Endodermal cell (in vitro differentiated cells): Measurements from ENCODE around the gene LEKR1. TPM values are rescaled to one million over a fixed set of nuclear protein-coding genes. Genes with fewer than 3 reads are reported as not detected.

Source experiments
- DNase-seq: peaks from one replicate; pipeline ENCODE4 v3.0.0-alpha.2; 2017
- H3K27ac ChIP-seq: 2 replicates; pipeline ENCODE4 v1.5.1; 2013; ENCODE audit warnings: mild to moderate bottlenecking, low read depth, low read length, moderate library complexity
- H3K27me3 ChIP-seq: 2 replicates; pipeline ENCODE4 v1.6.1; 2013; ENCODE audit warnings: mild to moderate bottlenecking, low read length, moderate library complexity; ENCODE audit not compliant: insufficient read depth, control insufficient read depth, poor library complexity, severe bottlenecking
- H3K36me3 ChIP-seq: 2 replicates; pipeline ENCODE4 v1.7.0; 2013; ENCODE audit warnings: mild to moderate bottlenecking, low read length, moderate library complexity; ENCODE audit not compliant: control insufficient read depth, insufficient read depth
- H3K4me1 ChIP-seq: one replicate; pipeline ENCODE4 v1.7.0; 2013; ENCODE audit warnings: low read length; ENCODE audit not compliant: control insufficient read depth, insufficient read depth
- H3K4me3 ChIP-seq: 2 replicates; pipeline ENCODE4 v1.5.1; 2013; ENCODE audit warnings: mild to moderate bottlenecking, low read length, moderate library complexity
- H3K9ac ChIP-seq: 2 replicates; pipeline ENCODE4 v1.6.1; 2013; ENCODE audit warnings: mild to moderate bottlenecking, low read length, moderate library complexity; ENCODE audit not compliant: poor library complexity, severe bottlenecking; ENCODE audit errors: extremely low read depth
- H3K9me3 ChIP-seq: 2 replicates; pipeline ENCODE4 v1.6.1; 2013; ENCODE audit warnings: mild to moderate bottlenecking, low read length, moderate library complexity; ENCODE audit not compliant: control insufficient read depth
- H3K27ac Mint-ChIP-seq: 2 replicates; pipeline ENCODE4 v1.8.0; 2020; ENCODE audit warnings: mixed read lengths
- H3K27me3 Mint-ChIP-seq: 2 replicates; pipeline ENCODE4 v1.8.0; 2021; ENCODE audit warnings: mild to moderate bottlenecking, mixed read lengths; ENCODE audit not compliant: insufficient read depth
- H3K36me3 Mint-ChIP-seq: 2 replicates; pipeline ENCODE4 v1.8.0; 2020; ENCODE audit warnings: low read depth, mixed read lengths
- H3K4me1 Mint-ChIP-seq: 2 replicates; pipeline ENCODE4 v1.8.0; 2020; ENCODE audit warnings: mixed read lengths
- H3K4me3 Mint-ChIP-seq: 2 replicates; pipeline ENCODE4 v1.8.0; 2020; ENCODE audit warnings: mild to moderate bottlenecking, moderate library complexity, mixed read lengths
- H3K9me3 Mint-ChIP-seq: 2 replicates; pipeline ENCODE4 v1.8.0; 2020; ENCODE audit warnings: mild to moderate bottlenecking, mixed read lengths
- CTCF ChIP-seq: fragments of 200-600 bp; sonication (generic); conservative IDR thresholded peaks from 2 replicates; pipeline ENCODE4 v1.5.0; 2021; ENCODE audit warnings: antibody characterized with exemption, mild to moderate bottlenecking
- WGBS, 2 experiments: methylation state at CpG; one replicate each; pipeline versions ENCODE4 v1.1.5 to v1.1.7; 2013; ENCODE audit warnings: missing lambda C conversion rate in 2 of 2, mixed read lengths in 1 of 2; ENCODE audit not compliant: insufficient coverage in 1 of 2, insufficient read length in 1 of 2; 5-methylcytosine and 5-hydroxymethylcytosine counted together
- total RNA-seq, 2 donors: library from RNA; stranded (reverse); fragmentation: NEBNext Ultra II Directional in 1 of 2; extraction: Animal tissue kit (Norgen Biotek cat#: 25700) in 1 of 2; gene quantifications; 2 replicates in 1 of 2; 3 replicates in 1 of 2; pipeline ENCODE4 v1.2.1, GENCODE V29; 2021

LEKR1 gene
- total RNA-seq, 2 donors from 2014 or later = 1.0 to 1.2 TPM

GRCh38 chr3:156834962-156835535, 8.9 kb downstream of the LEKR1 start:
- Histone ChIP-seq H3K9me3 (no peaks in the 10 kb centered on the region), H3K36me3 (no peaks in the 10 kb centered on the region), H3K4me3 (no peak overlapping the region), H3K27me3 (no peaks in the 10 kb centered on the region), H3K9ac (no peak overlapping the region), H3K27ac (no peak overlapping the region), H3K4me1 (peaks cover 5% of the 10 kb centered on the region)
- Mint-ChIP-seq H3K36me3 (peaks cover 2% of the 10 kb centered on the region), H3K4me1 (peaks cover 34% of the 10 kb centered on the region), H3K9me3 (no peaks in the 10 kb centered on the region), H3K27ac (no peak overlapping the region), H3K4me3 (no peak overlapping the region), H3K27me3 (peaks cover 31% of the 10 kb centered on the region)
- TF ChIP-seq CTCF = no peak
- DNase-seq = no peak
- 77 to 93% methylated on average over 3 to 5 of the region's 5 CpGs for WGBS, 2 experiments

DNA sequence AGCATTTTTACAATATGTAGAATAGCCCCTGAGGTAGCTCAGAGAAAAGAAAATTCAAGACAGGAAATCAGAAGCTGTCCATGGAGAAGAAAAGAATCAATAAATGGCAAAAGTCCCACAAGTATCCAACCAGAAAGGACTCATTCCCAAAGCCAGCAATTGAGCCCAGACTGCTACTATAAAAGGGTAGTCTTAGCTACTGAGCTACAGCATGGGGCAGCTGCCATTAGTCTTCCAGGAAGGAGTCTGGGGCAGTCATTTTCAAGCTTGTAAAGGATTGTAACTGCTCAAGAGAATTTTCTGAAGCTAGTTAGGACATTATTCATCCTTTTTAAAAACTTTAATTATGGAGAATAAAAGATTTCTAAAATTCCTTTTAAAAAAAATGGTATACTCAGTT, 10.5 kb downstream of the LEKR1 start:
- Mint-ChIP-seq H3K27me3 (peaks cover 19% of the 10 kb centered on the region), H3K4me1 (peaks cover 26% of the 10 kb centered on the region), H3K27ac (no peak overlapping the region)

GRCh38 chr3:156837115-156837514, 11.0 kb downstream of the LEKR1 start:
- Histone ChIP-seq H3K4me1 (peaks cover 5% of the 10 kb centered on the region), H3K9ac (no peak overlapping the region), H3K27ac (no peak overlapping the region), H3K36me3 (no peaks in the 10 kb centered on the region), H3K4me3 (no peak overlapping the region), H3K27me3 (no peaks in the 10 kb centered on the region), H3K9me3 (no peaks in the 10 kb centered on the region)
- Mint-ChIP-seq H3K9me3 (no peaks in the 10 kb centered on the region), H3K4me3 (no peak overlapping the region), H3K27ac (no peak overlapping the region), H3K36me3 (no peaks in the 10 kb centered on the region), H3K4me1 (peaks cover 23% of the 10 kb centered on the region), H3K27me3 (peaks cover 16% of the 10 kb centered on the region)
- DNase-seq = no peak
- no peak for TF ChIP-seq CTCF
- WGBS, 2 experiments = 71 to 79% methylated on average over 5 of the region's 5 CpGs

More for the DNA sequence above, 10.5 kb downstream of the LEKR1 start:
- TF ChIP-seq CTCF = no peak
- H3K4me3 ChIP-seq = no peak overlapping the region
- H3K4me3 Mint-ChIP-seq = no peak overlapping the region
- no peak overlapping the region for H3K27ac ChIP-seq
- no peak for DNase-seq
- H3K36me3 ChIP-seq = no peaks in the 10 kb centered on the region
- H3K4me1 ChIP-seq = peaks cover 5% of the 10 kb centered on the region
- H3K36me3 Mint-ChIP-seq = no peaks in the 10 kb centered on the region
- H3K9me3 ChIP-seq = no peaks in the 10 kb centered on the region
- no peak overlapping the region for H3K9ac ChIP-seq
- no peaks in the 10 kb centered on the region for H3K27me3 ChIP-seq
- no peaks in the 10 kb centered on the region for H3K9me3 Mint-ChIP-seq
